NCI-H2171 treated with DMSO at 0.1 percent for 48 hours (cell line): ENCODE results near the gene TCEA3.

Experiments used
- DNase-seq: peaks from one replicate; lab custom pipeline; 2025; lab: John Stamatoyannopoulos, UW

Gene TCEA3

GRCh38 chr1:23424293-23425192 lies at the start of gene TCEA3:
TCEA3 (minus strand) TSS chr1:23424748; CDS start chr1:23424633, 115 bp downstream.
- peak; percentile 55 for DNase-seq

- DNase-seq = no peak
These were observed 48.7 kb upstream of the TCEA3 start for GRCh38 chr1:23473037-23473800.

- DNase-seq = no peak
These were observed 47.9 kb upstream of the TCEA3 start for GRCh38 chr1:23472351-23473036.

- no peak for DNase-seq
These were observed 47.0 kb upstream of the TCEA3 start for GRCh38 chr1:23471473-23472075.

GRCh38 chr1:23470282-23471070 lies 45.9 kb upstream of the TCEA3 start:
- DNase-seq = no peak

- DNase-seq = no peak
These were observed 44.9 kb upstream of the TCEA3 start for GRCh38 chr1:23469372-23469982.

- DNase-seq = no peak
These were observed 42.0 kb upstream of the TCEA3 start for GRCh38 chr1:23466423-23466989.

- no peak for DNase-seq
These were observed 38.7 kb upstream of the TCEA3 start for GRCh38 chr1:23463286-23463685.

- no peak for DNase-seq
These were observed 38.2 kb upstream of the TCEA3 start for GRCh38 chr1:23462766-23463165.

- no peak for DNase-seq
These were observed 36.5 kb upstream of the TCEA3 start for GRCh38 chr1:23461050-23461449.

GRCh38 chr1:23460519-23460918 lies 36.0 kb upstream of the TCEA3 start:
- DNase-seq = no peak

GRCh38 chr1:23459338-23459757 lies 34.8 kb upstream of the TCEA3 start:
- DNase-seq = peak; percentile 4

GRCh38 chr1:23456226-23456625 lies 31.7 kb upstream of the TCEA3 start:
- DNase-seq = no peak

- DNase-seq = no peak
These were observed 29.0 kb upstream of the TCEA3 start for GRCh38 chr1:23453455-23454000.

GRCh38 chr1:23452011-23452411 lies 27.5 kb upstream of the TCEA3 start:
- peak; percentile 81 for DNase-seq

GRCh38 chr1:23451441-23451840 lies 26.9 kb upstream of the TCEA3 start:
- DNase-seq = no peak

GRCh38 chr1:23450894-23451293 lies 26.3 kb upstream of the TCEA3 start:
- DNase-seq = no peak

- peak; percentile 75 for DNase-seq
These were observed 25.4 kb upstream of the TCEA3 start for GRCh38 chr1:23449958-23450357.

GRCh38 chr1:23449306-23449705 lies 24.8 kb upstream of the TCEA3 start:
- peak; percentile 59 for DNase-seq

- DNase-seq = no peak
These were observed 24.3 kb upstream of the TCEA3 start for GRCh38 chr1:23448846-23449245.
